ENCODE results near the gene CSMD2.
A peak's percentile ranks its signal among the peaks of the same experiment; 100 is the strongest.
"Not testable (repeated sequence)": the region's sequence is repeated elsewhere in the genome, so short reads cannot be mapped to it uniquely, and the experiment has no call there.

Gene CSMD2

GRCh38 chr1:34164771-34165391 lies at the start of gene CSMD2:
TSS of gene CSMD2 (minus strand) at chr1:34165230. CDS start at chr1:34165097, 133 bp downstream.
- DNase-seq = peak; percentile 72

- DNase-seq = no peak
Observed at GRCh38 chr1:34213956-34214355, 48.9 kb upstream of the CSMD2 start.

- no peak for DNase-seq
Observed at GRCh38 chr1:34212673-34213072, 47.6 kb upstream of the CSMD2 start.

- no peak for DNase-seq
Observed at GRCh38 chr1:34199927-34200326, 34.9 kb upstream of the CSMD2 start.

- no peak for DNase-seq
Observed at GRCh38 chr1:34192621-34193020, 27.6 kb upstream of the CSMD2 start.

- no peak for DNase-seq
Observed at GRCh38 chr1:34190692-34191091, 25.7 kb upstream of the CSMD2 start.

GRCh38 chr1:34188985-34189384 lies 24.0 kb upstream of the CSMD2 start:
- DNase-seq = no peak

GRCh38 chr1:34188418-34188817 lies 23.4 kb upstream of the CSMD2 start:
- DNase-seq = no peak

GRCh38 chr1:34186741-34187494 lies 21.9 kb upstream of the CSMD2 start:
- DNase-seq = no peak

GRCh38 chr1:34183381-34183780 lies 18.4 kb upstream of the CSMD2 start:
- DNase-seq = not testable (repeated sequence)

- no peak for DNase-seq
Observed at GRCh38 chr1:34178072-34178471, 13.0 kb upstream of the CSMD2 start.

GRCh38 chr1:34176830-34177603 lies 12.0 kb upstream of the CSMD2 start, which contains the start of gene C1orf94:
TSS of gene C1orf94 (plus strand) at chr1:34176907. CDS start at chr1:34177790, 883 bp downstream.
- DNase-seq = no peak

GRCh38 chr1:34175744-34176143 lies 10.7 kb upstream of the CSMD2 start:
- no peak for DNase-seq

GRCh38 chr1:34167389-34167788 lies 2.4 kb upstream of the CSMD2 start:
- DNase-seq = no peak

GRCh38 chr1:34166625-34167361 lies 1.8 kb upstream of the CSMD2 start:
- no peak for DNase-seq

- no peak for DNase-seq
Observed at GRCh38 chr1:34166191-34166624, 1.2 kb upstream of the CSMD2 start.

- peak; percentile 64 for DNase-seq
Observed at GRCh38 chr1:34165422-34165921, 442 bp upstream of the CSMD2 start.

GRCh38 chr1:34163792-34164731 lies 968 bp downstream of the CSMD2 start:
- peak; percentile 29 for DNase-seq

GRCh38 chr1:34162852-34163766 lies 1.9 kb downstream of the CSMD2 start:
- peak; percentile 26 for DNase-seq

GRCh38 chr1:34156739-34157138 lies 8.3 kb downstream of the CSMD2 start:
- peak; percentile 28 for DNase-seq

All from NCI-H1105 treated with DMSO at 0.1 percent for 48 hours (cell line).